Colonic mucosa (tissue), 4 donors: ENCODE results near the gene ITPKB. TPM values are rescaled to one million over a fixed set of nuclear protein-coding genes. Genes with fewer than 3 reads are reported as not detected.

Source experiments
- DNase-seq: peaks from one replicate; pipeline ENCODE4 v3.0.0-alpha.2; 2020
- H3K27ac ChIP-seq: fragments of 200-600 bp; one replicate; pipeline ENCODE4 v1.8.0; 2021
- H3K27me3 ChIP-seq: fragments of 200-600 bp; one replicate; pipeline ENCODE4 v1.8.0; 2021
- H3K36me3 ChIP-seq: fragments of 200-600 bp; one replicate; pipeline ENCODE4 v1.8.0; 2021
- H3K4me1 ChIP-seq: fragments of 200-600 bp; one replicate; pipeline ENCODE4 v1.8.0; 2021; ENCODE audit warnings: mild to moderate bottlenecking
- H3K4me3 ChIP-seq: fragments of 200-600 bp; one replicate; pipeline ENCODE4 v1.8.0; 2021
- H3K9ac ChIP-seq, 2 donors: one replicate each; pipeline ENCODE4 v1.7.0; 2013; ENCODE audit warnings: control low read depth in 2 of 2, low read depth in 2 of 2, low read length in 2 of 2
- H3K9me3 ChIP-seq: fragments of 200-600 bp; one replicate; pipeline ENCODE4 v1.8.0; 2021
- intact Hi-C: fragments of 100-400 bp; cut with DNase I; formaldehyde crosslinking; loops from one replicate; pipeline ENCODE4 v1.14.1; 2022
- total RNA-seq, 2 donors: library from RNA; stranded (reverse); fragmentation: NEBNext Ultra II Directional in 1 of 2; extraction: Animal tissue kit (Norgen Biotek cat#: 25700) in 1 of 2; gene quantifications; one replicate each; pipeline ENCODE4 v1.2.1, GENCODE V29; 2021
- TF ChIP-seq, protein P1 (sequence below): fragments of 200-600 bp; IDR thresholded peaks from one replicate; pipeline ENCODE4 v1.8.0; 2022; ENCODE audit warnings: antibody characterized with exemption, mild to moderate bottlenecking
- donor health status: healthy.
- donor health status: DM: no; HTN: no; CAD: no.
- donor health status: DM: no; HTN: no; CAD: no.

Gene ITPKB
- total RNA-seq, 2 donors from 2014 or later: 11.6 to 16.9 TPM

DNA sequence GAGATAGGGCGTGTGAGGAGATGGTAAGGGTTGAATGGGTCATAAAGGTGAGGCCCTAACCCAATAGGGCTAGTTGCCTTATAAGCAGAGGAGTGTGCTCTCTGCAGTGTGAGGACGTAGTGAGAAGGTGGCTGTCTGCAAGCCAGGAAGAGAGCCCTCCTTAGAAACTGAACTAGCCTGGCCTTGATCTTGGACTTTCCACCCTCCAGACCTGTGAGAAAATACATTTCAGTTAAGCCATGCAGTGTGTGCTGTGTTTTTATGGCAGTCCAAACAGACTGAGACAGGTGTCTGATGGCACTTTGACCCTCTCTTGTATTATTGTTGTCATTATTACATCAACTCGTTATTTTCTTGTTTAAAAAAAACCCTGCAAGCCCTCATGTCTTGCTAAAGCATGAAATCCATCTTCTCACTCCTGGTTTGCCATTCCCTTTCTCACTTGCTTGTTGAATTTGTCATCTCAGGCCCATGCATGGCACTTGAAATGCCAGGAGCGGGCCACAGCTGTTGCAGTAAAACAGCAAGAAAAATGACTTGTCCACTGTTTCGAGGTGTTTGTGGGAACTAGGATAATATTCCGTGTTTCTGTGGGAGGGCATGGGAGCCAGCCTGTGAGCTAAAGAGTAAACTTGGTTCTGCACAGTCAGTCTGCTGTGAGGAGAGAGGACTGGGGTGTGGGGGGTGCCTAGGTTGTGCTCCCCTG is 111.9 kb downstream of the ITPKB start:
- Histone ChIP-seq H3K27ac (no peak overlapping the region), H3K9ac (no peak overlapping the region), H3K4me1 (no peaks in the 10 kb centered on the region), H3K4me3 (no peak overlapping the region), H3K9me3 (no peaks in the 10 kb centered on the region), H3K36me3 (no peaks in the 10 kb centered on the region), H3K27me3 (no peaks in the 10 kb centered on the region)
- TF ChIP-seq, protein P1, sequence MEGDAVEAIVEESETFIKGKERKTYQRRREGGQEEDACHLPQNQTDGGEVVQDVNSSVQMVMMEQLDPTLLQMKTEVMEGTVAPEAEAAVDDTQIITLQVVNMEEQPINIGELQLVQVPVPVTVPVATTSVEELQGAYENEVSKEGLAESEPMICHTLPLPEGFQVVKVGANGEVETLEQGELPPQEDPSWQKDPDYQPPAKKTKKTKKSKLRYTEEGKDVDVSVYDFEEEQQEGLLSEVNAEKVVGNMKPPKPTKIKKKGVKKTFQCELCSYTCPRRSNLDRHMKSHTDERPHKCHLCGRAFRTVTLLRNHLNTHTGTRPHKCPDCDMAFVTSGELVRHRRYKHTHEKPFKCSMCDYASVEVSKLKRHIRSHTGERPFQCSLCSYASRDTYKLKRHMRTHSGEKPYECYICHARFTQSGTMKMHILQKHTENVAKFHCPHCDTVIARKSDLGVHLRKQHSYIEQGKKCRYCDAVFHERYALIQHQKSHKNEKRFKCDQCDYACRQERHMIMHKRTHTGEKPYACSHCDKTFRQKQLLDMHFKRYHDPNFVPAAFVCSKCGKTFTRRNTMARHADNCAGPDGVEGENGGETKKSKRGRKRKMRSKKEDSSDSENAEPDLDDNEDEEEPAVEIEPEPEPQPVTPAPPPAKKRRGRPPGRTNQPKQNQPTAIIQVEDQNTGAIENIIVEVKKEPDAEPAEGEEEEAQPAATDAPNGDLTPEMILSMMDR: no peak
- intact Hi-C loops: no loop called here
- no peak for DNase-seq

DNA sequence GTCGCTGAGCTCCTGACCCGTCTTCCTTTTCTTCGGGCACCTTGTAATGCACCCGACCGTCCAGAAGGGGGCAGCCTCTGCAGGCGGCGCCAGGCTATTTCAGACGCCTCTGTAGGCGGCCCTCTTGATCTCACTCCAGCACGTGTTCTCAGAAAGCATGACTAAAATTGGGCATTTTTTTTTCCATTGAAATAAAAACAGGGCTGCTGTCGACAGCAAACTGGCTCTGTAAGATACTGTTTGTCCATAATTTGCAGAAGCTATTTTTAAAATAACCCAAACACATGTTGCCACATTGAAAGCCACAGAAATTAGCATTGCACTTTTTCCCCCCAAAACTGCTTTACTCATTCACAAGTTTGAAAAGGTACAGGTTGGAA is 112.5 kb downstream of the ITPKB start:
- H3K4me3 ChIP-seq: no peak overlapping the region
- no peaks in the 10 kb centered on the region for H3K36me3 ChIP-seq
- H3K9ac ChIP-seq: no peak overlapping the region
- H3K27me3 ChIP-seq: no peaks in the 10 kb centered on the region
- no peaks in the 10 kb centered on the region for H3K9me3 ChIP-seq
- no peaks in the 10 kb centered on the region for H3K4me1 ChIP-seq
- intact Hi-C loops: no loop called here
- TF ChIP-seq, protein P1: peak; percentile 79
- no peak overlapping the region for H3K27ac ChIP-seq
- DNase-seq: peak; percentile 65

DNA sequence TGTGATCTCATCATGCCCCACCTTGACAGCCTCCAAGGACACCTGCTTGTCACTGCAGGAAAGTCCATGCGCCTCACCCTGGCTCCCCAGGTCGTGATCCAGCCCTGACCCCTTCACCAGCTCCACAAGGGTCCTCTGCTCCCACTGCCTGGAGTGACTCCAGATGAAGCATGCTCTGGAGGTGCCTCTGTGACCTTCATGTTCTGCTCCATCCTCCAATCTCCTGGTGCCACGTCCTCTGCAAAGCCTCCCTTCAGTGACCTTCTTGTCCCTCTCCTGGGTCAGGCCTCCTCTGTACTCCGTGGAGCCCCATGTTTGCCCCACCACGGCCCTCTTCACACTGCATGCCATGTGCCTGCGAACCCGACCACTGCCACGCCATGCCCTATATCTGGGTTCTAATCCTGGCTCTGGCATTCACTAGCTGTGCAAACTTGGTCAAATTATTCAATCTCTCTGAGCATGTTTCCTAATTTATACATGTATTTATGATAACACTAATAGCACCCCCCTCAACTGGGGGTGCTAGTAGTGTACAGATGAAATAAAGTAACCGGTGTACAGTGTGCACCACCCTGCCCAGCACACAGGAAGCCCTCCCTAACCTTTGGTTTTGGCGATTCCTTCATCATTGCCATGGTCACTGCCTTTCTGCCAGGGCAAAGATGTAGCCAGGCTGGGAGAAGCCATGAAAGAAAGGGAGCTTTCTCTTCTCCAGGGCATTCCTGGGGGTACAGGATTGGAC is 113.1 kb downstream of the ITPKB start:
- no peak overlapping the region for H3K27ac ChIP-seq
- no peaks in the 10 kb centered on the region for H3K9me3 ChIP-seq
- H3K4me3 ChIP-seq: no peak overlapping the region
- no peaks in the 10 kb centered on the region for H3K4me1 ChIP-seq
- H3K27me3 ChIP-seq: no peaks in the 10 kb centered on the region
- no peak for DNase-seq
- TF ChIP-seq, protein P1: no peak
- H3K9ac ChIP-seq: no peak overlapping the region
- H3K36me3 ChIP-seq: no peaks in the 10 kb centered on the region
- intact Hi-C loops: no loop called here

- H3K36me3 ChIP-seq: no peaks in the 10 kb centered on the region
- no peak overlapping the region for H3K4me3 ChIP-seq
- intact Hi-C loops: no loop called here
- no peak overlapping the region for H3K9ac ChIP-seq
- TF ChIP-seq, protein P1: no peak
- DNase-seq: no peak
- no peak overlapping the region for H3K27ac ChIP-seq
- H3K4me1 ChIP-seq: no peaks in the 10 kb centered on the region
- H3K9me3 ChIP-seq: no peaks in the 10 kb centered on the region
- H3K27me3 ChIP-seq: no peaks in the 10 kb centered on the region
Observed at GRCh38 chr1:226625326-226625725, 113.8 kb downstream of the ITPKB start.

GRCh38 chr1:226624526-226624925 is 114.6 kb downstream of the ITPKB start:
- intact Hi-C loops: no loop called here
- Histone ChIP-seq H3K9ac (no peak overlapping the region), H3K9me3 (no peaks in the 10 kb centered on the region), H3K36me3 (no peaks in the 10 kb centered on the region), H3K27me3 (no peaks in the 10 kb centered on the region), H3K27ac (no peak overlapping the region), H3K4me1 (no peaks in the 10 kb centered on the region), H3K4me3 (no peak overlapping the region)
- TF ChIP-seq, protein P1: no peak
- DNase-seq: no peak
